Body of pancreas (tissue), 4 donors: ENCODE results near the gene NAMPT.

Source experiments
- CTCF ChIP-seq, 7 experiments: fragments of 450-650 bp in 4 of 7; fragments of 200-600 bp in 3 of 7; sonication (generic) in 3 of 7; IDR thresholded peaks; one replicate each; pipeline ENCODE4 v1.5.1; 2016 to 2019; ENCODE audit warnings: antibody characterized with exemption in 7 of 7
- POLR2A ChIP-seq, 3 donors: fragments of 450-650 bp; IDR thresholded peaks; one replicate each; pipeline ENCODE4 v1.6.1; 2016; ENCODE audit warnings: antibody characterized with exemption in 3 of 3, mild to moderate bottlenecking in 2 of 3

- TF ChIP-seq POLR2A (IDR thresholded peaks at IDR 0.05) (no peak), CTCF (IDR thresholded peaks at IDR 0.05) (no peak)
Observed at GRCh38 chr7:106219170-106219569, 65.6 kb downstream of the NAMPT start.
